IMR-90 (cell line): ENCODE measurements around the gene MTURN. TPM values are rescaled to one million over a fixed set of nuclear protein-coding genes. Genes with fewer than 3 reads are reported as not detected.

ENCODE experiments used
- ATAC-seq: fragments of 200-7000 bp; cut with Tn5 transposase; 2 replicates; pipeline ENCODE4 v1.9.1; 2020; ENCODE audit warnings: low read depth, mild to moderate bottlenecking, moderate library complexity
- BruUV-seq: library from RNA; stranded (reverse); fragments of 400-500 nt; replicated peaks from 2 replicates; lab custom pipeline; 2021; lab: Mats Ljungman, UMichigan
- CTCF ChIA-PET: fragments of 300-600 bp; formaldehyde crosslinking; extraction: SDS; loops from one replicate; lab custom pipeline; 2021; ENCODE audit warnings: antibody characterized with exemption; lab: Yijun Ruan, JAX
- POLR2A ChIA-PET: fragments of 300-600 bp; sonication (Branson Sonifier 250); formaldehyde crosslinking; loops from one replicate; lab custom pipeline; 2022; ENCODE audit warnings: antibody characterized with exemption; ENCODE audit not compliant: unreplicated experiment; lab: Charles Lee
- DNase-seq: peaks from one replicate; pipeline ENCODE4 v3.0.0; 2013
- H2AFZ ChIP-seq: replicated peaks from 2 replicates; pipeline ENCODE3; 2013; ENCODE audit warnings: low read length, mild to moderate bottlenecking; ENCODE audit not compliant: poor library complexity
- H2AK5ac ChIP-seq: 2 replicates; pipeline ENCODE4 v1.6.1; 2013; ENCODE audit warnings: low read depth, low read length, inconsistent platforms
- H2AK9ac ChIP-seq: replicated peaks from 2 replicates; pipeline ENCODE3; 2013; ENCODE audit warnings: mild to moderate bottlenecking, low read depth, low read length, moderate library complexity; ENCODE audit not compliant: poor library complexity
- H2BK120ac ChIP-seq: 2 replicates; pipeline ENCODE4 v1.6.1; 2013; ENCODE audit warnings: low read depth, low read length, inconsistent platforms
- H2BK15ac ChIP-seq: 3 replicates; pipeline ENCODE4 v1.6.1; 2013; ENCODE audit warnings: low read depth, low read length, inconsistent platforms
- H2BK20ac ChIP-seq: 2 replicates; pipeline ENCODE4 v1.6.1; 2013; ENCODE audit warnings: low read depth, mild to moderate bottlenecking, inconsistent platforms, low read length, moderate library complexity
- H2BK5ac ChIP-seq: 2 replicates; pipeline ENCODE4 v1.6.1; 2013; ENCODE audit warnings: mild to moderate bottlenecking, low read depth, low read length, inconsistent platforms; ENCODE audit not compliant: poor library complexity, severe bottlenecking
- H3K14ac ChIP-seq: replicated peaks from 2 replicates; pipeline ENCODE4 v1.6.1; 2013; ENCODE audit warnings: low read depth, low read length, inconsistent platforms
- H3K18ac ChIP-seq: 2 replicates; pipeline ENCODE4 v1.6.1; 2013; ENCODE audit warnings: low read depth, low read length, control low read depth
- H3K23ac ChIP-seq: 2 replicates; pipeline ENCODE4 v1.6.1; 2013; ENCODE audit warnings: low read depth, low read length, inconsistent platforms
- H3K27ac ChIP-seq: 2 replicates; pipeline ENCODE4 v1.5.1; 2013; ENCODE audit warnings: mild to moderate bottlenecking, control low read depth, low read length; ENCODE audit not compliant: insufficient read depth
- H3K27me3 ChIP-seq: 2 replicates; pipeline ENCODE4 v1.6.1; 2013; ENCODE audit warnings: low read length; ENCODE audit not compliant: control insufficient read depth, insufficient read depth
- H3K36me3 ChIP-seq: 2 replicates; pipeline ENCODE4 v1.6.1; 2013; ENCODE audit warnings: low read length, mixed read lengths; ENCODE audit not compliant: control insufficient read depth, insufficient read depth
- H3K4ac ChIP-seq: 2 replicates; pipeline ENCODE4 v1.6.1; 2013; ENCODE audit warnings: low read depth, low read length, inconsistent platforms
- H3K4me1 ChIP-seq: 2 replicates; pipeline ENCODE4 v1.6.1; 2013; ENCODE audit warnings: low read length, mixed read lengths; ENCODE audit not compliant: control insufficient read depth, insufficient read depth
- H3K4me2 ChIP-seq: 2 replicates; pipeline ENCODE4 v1.6.1; 2013; ENCODE audit warnings: low read depth, mild to moderate bottlenecking, control low read depth, low read length, moderate library complexity
- H3K4me3 ChIP-seq: 2 replicates; pipeline ENCODE4 v1.5.1; 2013; ENCODE audit warnings: low read depth, mild to moderate bottlenecking, control low read depth, low read length, moderate library complexity; ENCODE audit not compliant: insufficient read depth
- H3K56ac ChIP-seq: 2 replicates; pipeline ENCODE4 v1.6.1; 2013; ENCODE audit warnings: low read length, inconsistent platforms; ENCODE audit not compliant: insufficient read depth; ENCODE audit errors: extremely low read depth
- H3K79me1 ChIP-seq, 2 experiments: 2 replicates each; pipeline ENCODE4 v1.6.1; 2013; ENCODE audit warnings: low read length in 2 of 2, inconsistent platforms in 1 of 2, low read depth in 1 of 2
- H3K9ac ChIP-seq: 2 replicates; pipeline ENCODE4 v1.6.1; 2013; ENCODE audit warnings: low read depth, low read length, control low read depth
- H3K9me1 ChIP-seq: 2 replicates; pipeline ENCODE4 v1.6.1; 2013; ENCODE audit warnings: low read length, inconsistent platforms; ENCODE audit not compliant: insufficient read depth
- H3K9me3 ChIP-seq: 2 replicates; pipeline ENCODE4 v1.6.1; 2013; ENCODE audit warnings: low read length; ENCODE audit not compliant: control insufficient read depth, insufficient read depth
- H4K20me1 ChIP-seq: 2 replicates; pipeline ENCODE4 v1.6.1; 2013; ENCODE audit warnings: low read length, inconsistent platforms; ENCODE audit not compliant: insufficient read depth
- H4K5ac ChIP-seq: 2 replicates; pipeline ENCODE4 v1.6.1; 2013; ENCODE audit warnings: mild to moderate bottlenecking, low read depth, low read length, control low read depth
- H4K8ac ChIP-seq, 2 experiments: 2 replicates each; pipeline ENCODE4 v1.6.1; 2013; ENCODE audit warnings: low read depth in 2 of 2, low read length in 2 of 2, control low read depth in 1 of 2, inconsistent platforms in 1 of 2
- H4K91ac ChIP-seq: 2 replicates; pipeline ENCODE4 v1.6.1; 2013; ENCODE audit warnings: low read depth, low read length, inconsistent platforms; ENCODE audit not compliant: insufficient read depth
- CHD1 ChIP-seq: IDR thresholded peaks from 2 replicates; pipeline ENCODE4 v1.6.1; 2012; ENCODE audit warnings: low read depth, low read length, improper control_type of control experiment
- MXI1 ChIP-seq: IDR thresholded peaks from 2 replicates; pipeline ENCODE4 v1.6.1; 2012; ENCODE audit warnings: low read depth, mild to moderate bottlenecking, low read length, moderate library complexity, borderline replicate concordance
- RCOR1 ChIP-seq: IDR thresholded peaks from 2 replicates; pipeline ENCODE4 v1.6.1; 2012; ENCODE audit warnings: mild to moderate bottlenecking, low read length, improper control_type of control experiment; ENCODE audit not compliant: insufficient replicate concordance
- SMC3 ChIP-seq: fragments of 150-350 bp; IDR thresholded peaks from 2 replicates; pipeline ENCODE4 v1.6.1; 2016; ENCODE audit warnings: low read depth, mild to moderate bottlenecking, antibody characterized with exemption, low read length, moderate library complexity
- WGBS, 2 experiments: methylation state at CpG; one replicate each; pipeline versions ENCODE4 v1.1.5 to v1.1.7; 2013; ENCODE audit warnings: missing lambda C conversion rate in 2 of 2; ENCODE audit not compliant: insufficient read length in 1 of 2; ENCODE audit errors: extremely low coverage in 2 of 2; 5-methylcytosine and 5-hydroxymethylcytosine counted together
- dilution Hi-C: fragments of 300-500 bp; cut with HindIII; formaldehyde crosslinking; loops from one replicate; pipeline ENCODE4 v1.14.3; 2018; ENCODE audit warnings: low sequenced_read_pairs; ENCODE audit not compliant: unreplicated experiment
- in situ Hi-C: fragments of 300-500 bp; cut with MboI; formaldehyde crosslinking; loops from 3 replicates; pipeline ENCODE4 v1.14.3; 2019; ENCODE audit warnings: low sequenced_read_pairs, inconsistent platforms, mixed read lengths
- intact Hi-C: fragments of 100-400 bp; cut with micrococcal nuclease; formaldehyde crosslinking; loops from 2 replicates; pipeline ENCODE4 v1.10.0; 2022
- polyA plus RNA-seq, 3 experiments: library from polyadenylated mRNA; depleted of rRNA; stranded (reverse); fragments of >200 nt; gene quantifications; 2 replicates each; pipeline ENCODE4 v1.2.3, GENCODE V29; 2012; ENCODE audit warnings: low replicate concordance in 1 of 3
- total RNA-seq: library from RNA; depleted of rRNA; stranded (reverse); fragments of >200 nt; gene quantifications from 2 replicates; pipeline ENCODE4 v1.2.3, GENCODE V29; 2012
- TF ChIP-seq, protein P1 (sequence below): fragments of 150-350 bp; IDR thresholded peaks from 2 replicates; pipeline ENCODE4 v1.6.1; 2017; ENCODE audit warnings: mild to moderate bottlenecking, antibody characterized with exemption, low read length, low read depth

MTURN gene
- total and polyA plus RNA-seq, 2 of the 4 experiments (the other 2 are of a cell fraction), result 2.8 to 5.6 TPM

DNA sequence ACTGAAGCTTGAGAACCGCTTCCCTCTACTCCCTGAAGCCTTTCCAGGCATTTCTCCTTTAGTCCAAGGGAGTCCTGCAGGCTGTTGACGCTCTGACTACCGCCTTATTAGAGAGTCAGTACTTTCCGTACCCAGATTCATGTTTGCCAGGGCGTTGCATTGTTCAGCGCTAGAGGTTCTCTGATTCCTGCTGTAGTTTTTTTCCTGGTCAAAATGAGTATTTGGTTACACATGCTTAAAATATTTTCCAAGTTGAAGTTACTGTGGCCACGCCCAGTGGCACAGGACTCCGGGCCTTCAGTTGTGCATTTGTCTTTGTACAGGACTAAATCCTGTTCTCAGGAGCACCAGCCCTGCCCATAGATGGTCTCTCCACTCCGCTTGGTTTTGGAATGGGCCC, 7.9 kb downstream of the MTURN start:
- H3K4me3 ChIP-seq, result no peak overlapping the region
- no peaks in the 10 kb centered on the region for H3K36me3 ChIP-seq
- no peak overlapping the region for H3K56ac ChIP-seq
- no peak overlapping the region for H4K91ac ChIP-seq
- no peaks in the 10 kb centered on the region for H3K27me3 ChIP-seq
- 81% methylated on average over 3 of the region's 9 CpGs; no CpG with 5 or more reads in 1 of the 2 experiments for WGBS, 2 experiments
- no peak overlapping the region for H3K27ac ChIP-seq
- H2AK5ac ChIP-seq, result no peak overlapping the region
- no peaks in the 10 kb centered on the region for H3K9me3 ChIP-seq
- no peak overlapping the region for H3K23ac ChIP-seq
- 0 out of 4 replicates have a peak overlapping the region, but pooled peaks of 1 of the 2 experiments have one; percentile 12 for H4K8ac ChIP-seq
- no peak overlapping the region for H2BK120ac ChIP-seq
- H3K18ac ChIP-seq, result no peak overlapping the region
- H3K9ac ChIP-seq, result no peak overlapping the region
- ATAC-seq, result peak; percentile 13; the same call in 1 of the 2 replicates
- H2BK5ac ChIP-seq, result no peak overlapping the region
- no TSS peak for BruUV-seq
- peak overlapping the region; percentile 66 for H2AFZ ChIP-seq
- DNase-seq, result peak; percentile 19
- no peak overlapping the region for H2BK20ac ChIP-seq
- H3K4me2 ChIP-seq, result no peak overlapping the region
- in situ Hi-C loops (no loop called here), dilution Hi-C loops (no loop called here), intact Hi-C loops (no loop called here)
- peaks cover 2% of the 10 kb centered on the region; the same call in 1 of the 2 replicates for H3K9me1 ChIP-seq
- peaks cover 10 to 17% of the 10 kb centered on the region in 2 experiments; a peak in 3 of 4 replicates for H3K79me1 ChIP-seq
- ChIA-PET CTCF (no interaction called here), POLR2A (no interaction called here)
- no peak overlapping the region for H2BK15ac ChIP-seq
- peaks cover 5% of the 10 kb centered on the region for H3K4me1 ChIP-seq
- no peak overlapping the region for H4K5ac ChIP-seq
- H2AK9ac ChIP-seq, result no peak overlapping the region
- H3K4ac ChIP-seq, result no peak overlapping the region; the same call in 1 of the 2 replicates
- no peaks in the 10 kb centered on the region for H4K20me1 ChIP-seq
- H3K14ac ChIP-seq, result no peak overlapping the region
- TF ChIP-seq SMC3 (no peak), MXI1 (no peak), CHD1 (no peak), RCOR1 (no peak)
- TF ChIP-seq, protein P1, sequence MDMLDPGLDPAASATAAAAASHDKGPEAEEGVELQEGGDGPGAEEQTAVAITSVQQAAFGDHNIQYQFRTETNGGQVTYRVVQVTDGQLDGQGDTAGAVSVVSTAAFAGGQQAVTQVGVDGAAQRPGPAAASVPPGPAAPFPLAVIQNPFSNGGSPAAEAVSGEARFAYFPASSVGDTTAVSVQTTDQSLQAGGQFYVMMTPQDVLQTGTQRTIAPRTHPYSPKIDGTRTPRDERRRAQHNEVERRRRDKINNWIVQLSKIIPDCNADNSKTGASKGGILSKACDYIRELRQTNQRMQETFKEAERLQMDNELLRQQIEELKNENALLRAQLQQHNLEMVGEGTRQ, result no peak
